Naive B cell (primary cell): Measurements from ENCODE around the gene BLMH. TPM values are rescaled to one million over a fixed set of nuclear protein-coding genes. Genes with fewer than 3 reads are reported as not detected.

Source experiments
- ATAC-seq, 2 donors: fragments of 150-1000 bp; cut with Tn5 transposase; 2 replicates each; pipeline ENCODE4 v1.10.0; 2021; ENCODE audit warnings: low read depth in 2 of 2, mild to moderate bottlenecking in 2 of 2, moderate library complexity in 2 of 2
- DNase-seq: peaks from one replicate; pipeline ENCODE4 v3.0.0; 2022
- H3K27ac Mint-ChIP-seq, 6 donors: one replicate each; pipeline ENCODE4 v1.8.0; 2020 to 2022; ENCODE audit warnings: mild to moderate bottlenecking in 6 of 6, mixed read lengths in 6 of 6, moderate library complexity in 5 of 6, inconsistent platforms in 2 of 6
- H3K27me3 Mint-ChIP-seq, 3 donors: one replicate each; pipeline ENCODE4 v1.8.0; 2021 to 2022; ENCODE audit warnings: mixed read lengths in 3 of 3, mild to moderate bottlenecking in 1 of 3
- H3K36me3 Mint-ChIP-seq, 2 donors: one replicate each; pipeline ENCODE4 v1.8.0; 2020 to 2022; ENCODE audit warnings: mixed read lengths in 2 of 2, inconsistent platforms in 1 of 2, mild to moderate bottlenecking in 1 of 2
- H3K4me1 Mint-ChIP-seq, 3 donors: one replicate each; pipeline ENCODE4 v1.8.0; 2020 to 2022; ENCODE audit warnings: mixed read lengths in 3 of 3, inconsistent platforms in 1 of 3, mild to moderate bottlenecking in 1 of 3, moderate library complexity in 1 of 3
- H3K4me3 Mint-ChIP-seq, 8 donors: one replicate each; pipeline ENCODE4 v1.8.0; 2020 to 2022; ENCODE audit warnings: mild to moderate bottlenecking in 8 of 8, mixed read lengths in 8 of 8, moderate library complexity in 8 of 8, inconsistent platforms in 2 of 8
- H3K9me3 Mint-ChIP-seq, 7 donors: one replicate each; pipeline ENCODE4 v1.8.0; 2020 to 2022; ENCODE audit warnings: mixed read lengths in 7 of 7, mild to moderate bottlenecking in 5 of 7, inconsistent platforms in 2 of 7, moderate library complexity in 1 of 7
- polyA plus RNA-seq, 6 donors: library from polyadenylated mRNA; unstranded; fragments of 300-500 nt; fragmentation: Illumina TruSeq; gene quantifications; one replicate each; pipeline ENCODE4 v1.2.3, GENCODE V29; 2021; ENCODE audit warnings: low read depth in 6 of 6

The BLMH gene
- polyA plus RNA-seq, 6 donors from 2014 or later: 3.8 to 9.1 (median 5.3) TPM; not detected in 1

DNA sequence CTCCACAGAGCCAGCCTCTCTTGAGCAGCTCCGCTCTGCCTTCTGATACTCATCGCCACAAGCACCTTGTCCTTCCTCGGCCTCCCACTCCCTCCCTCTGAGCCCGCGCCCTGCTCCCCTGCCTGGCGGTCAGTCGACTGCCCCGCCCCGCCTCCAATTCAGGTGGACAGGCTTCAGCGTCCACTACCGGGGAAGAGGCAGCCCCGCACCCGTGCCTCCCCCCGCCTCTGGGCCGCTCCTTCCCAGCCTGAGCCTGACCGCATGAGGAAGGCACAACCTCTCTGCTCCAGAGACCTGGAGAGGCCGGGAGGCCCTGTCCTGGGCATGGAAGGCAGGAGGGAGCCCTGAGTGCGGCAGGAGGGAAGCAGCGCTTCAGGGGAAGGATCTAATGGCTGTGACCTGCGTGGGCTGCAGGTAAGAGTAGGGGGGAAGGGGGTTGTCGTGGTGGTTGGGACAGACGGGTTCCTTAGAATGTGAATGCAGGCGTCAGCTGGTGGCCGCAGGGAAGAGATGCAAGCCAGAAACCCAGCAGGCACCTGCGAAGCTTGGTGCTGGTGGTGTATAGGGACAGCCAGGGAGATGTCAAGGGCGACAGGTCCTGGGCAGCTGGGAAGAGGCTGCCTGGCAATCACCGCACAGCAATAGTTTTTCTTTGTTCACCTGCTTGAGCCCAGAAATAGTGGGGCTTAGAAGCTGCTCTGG is 53.2 kb downstream of the BLMH start:
- Mint-ChIP-seq H3K27ac (peak overlapping the region in 1 of 6 donors; percentile 72), H3K36me3 (no peaks in the 10 kb centered on the region), H3K9me3 (peaks cover 0 to 4% (median 0%) of the 10 kb centered on the region in 7 donors), H3K4me1 (peaks cover 15 to 35% (median 25%) of the 10 kb centered on the region in 3 donors), H3K27me3 (peaks cover 50 to 73% (median 62%) of the 10 kb centered on the region in 3 donors), H3K4me3 (peak overlapping the region in 2 of 8 donors; percentile 13 to 59)
- ATAC-seq: no peak
- no peak for DNase-seq

- ATAC-seq: no peak
- Mint-ChIP-seq H3K27ac (peak overlapping the region in 1 of 6 donors; percentile 72), H3K4me1 (peaks cover 15 to 35% (median 25%) of the 10 kb centered on the region in 3 donors), H3K4me3 (peak overlapping the region in 2 of 8 donors; percentile 13 to 59), H3K27me3 (peaks cover 54 to 79% (median 67%) of the 10 kb centered on the region in 3 donors), H3K9me3 (peaks cover 0 to 4% (median 0%) of the 10 kb centered on the region in 7 donors), H3K36me3 (no peaks in the 10 kb centered on the region)
- DNase-seq: no peak
Observed at GRCh38 chr17:30238003-30238344, 53.8 kb downstream of the BLMH start.

DNA sequence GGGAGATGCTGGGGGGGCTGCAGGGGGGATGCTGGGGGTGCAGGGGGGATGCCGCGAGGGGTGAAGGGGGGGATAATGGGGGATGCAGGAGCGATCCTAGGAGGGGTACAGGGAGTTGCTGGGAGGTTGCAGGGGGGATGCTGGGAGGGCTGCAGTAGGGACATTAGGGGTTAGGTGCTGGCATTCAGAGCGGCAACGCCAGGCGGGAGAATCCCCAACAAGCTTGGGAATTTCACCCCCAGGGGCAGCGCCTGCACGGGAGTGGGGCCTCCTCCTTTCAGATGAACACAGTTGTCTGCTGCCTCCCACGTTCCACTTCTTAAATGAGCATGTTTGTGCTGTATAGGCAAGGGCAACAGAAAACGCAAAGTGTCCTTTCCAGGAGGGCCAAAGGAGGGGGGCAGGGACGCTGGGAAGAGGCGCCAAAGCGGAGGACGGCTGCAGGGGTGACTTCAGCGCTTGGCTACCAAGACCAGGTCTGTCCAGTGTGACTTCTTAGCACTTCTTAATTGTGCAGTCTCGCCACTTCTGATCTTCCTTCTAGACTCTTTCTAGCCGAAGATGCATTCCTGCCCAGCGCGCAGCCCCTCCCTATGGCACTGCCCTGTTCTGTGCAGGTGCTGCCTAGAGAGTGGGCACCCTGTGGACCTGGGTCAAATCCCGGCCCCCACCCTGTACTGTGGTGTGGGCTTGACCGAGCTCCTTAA is 54.3 kb downstream of the BLMH start:
- Mint-ChIP-seq H3K27ac (no peak overlapping the region), H3K4me1 (peaks cover 15 to 35% (median 25%) of the 10 kb centered on the region in 3 donors), H3K4me3 (peak overlapping the region in 3 of 8 donors; percentile 6 to 73 (median 57)), H3K9me3 (peaks cover 0 to 4% (median 0%) of the 10 kb centered on the region in 7 donors), H3K36me3 (no peaks in the 10 kb centered on the region), H3K27me3 (peaks cover 59 to 84% (median 72%) of the 10 kb centered on the region in 3 donors)
- ATAC-seq (no peak), DNase-seq (no peak)

GRCh38 chr17:30236766-30237165 is 55.0 kb downstream of the BLMH start:
- peak overlapping the region in 7 of 8 donors; percentile 35 to 78 (median 60) for H3K4me3 Mint-ChIP-seq
- no peak overlapping the region for H3K27ac Mint-ChIP-seq
- peaks cover 15 to 35% (median 25%) of the 10 kb centered on the region in 3 donors for H3K4me1 Mint-ChIP-seq
- no peaks in the 10 kb centered on the region for H3K36me3 Mint-ChIP-seq
- ATAC-seq (no peak), DNase-seq (no peak)
- peaks cover 66 to 91% (median 79%) of the 10 kb centered on the region in 3 donors for H3K27me3 Mint-ChIP-seq
- H3K9me3 Mint-ChIP-seq: peaks cover 0 to 4% (median 0%) of the 10 kb centered on the region in 7 donors

DNA sequence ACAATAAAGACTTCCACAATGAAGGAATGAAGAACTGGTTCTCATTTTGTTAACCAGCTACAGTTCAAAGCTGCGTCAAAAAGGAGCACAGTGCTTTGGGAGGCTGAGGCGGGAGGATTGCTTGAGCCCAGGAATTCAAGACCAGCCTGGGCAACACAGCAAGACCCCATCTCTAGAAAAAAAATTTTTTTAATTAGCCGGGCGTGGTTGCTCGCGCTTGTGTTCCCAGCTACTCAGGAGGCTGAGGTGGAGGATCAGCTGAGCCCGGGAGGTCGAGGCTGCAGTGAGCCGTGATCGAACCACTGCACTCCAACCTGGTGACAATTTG is 55.5 kb downstream of the BLMH start:
- peaks cover 0 to 4% (median 0%) of the 10 kb centered on the region in 7 donors for H3K9me3 Mint-ChIP-seq
- H3K4me1 Mint-ChIP-seq: peaks cover 15 to 35% (median 25%) of the 10 kb centered on the region in 3 donors
- ATAC-seq (no peak), DNase-seq (no peak)
- peak overlapping the region in 1 of 6 donors; percentile 39 for H3K27ac Mint-ChIP-seq
- H3K4me3 Mint-ChIP-seq: peak overlapping the region in 7 of 8 donors; percentile 50 to 86 (median 75)
- H3K36me3 Mint-ChIP-seq: no peaks in the 10 kb centered on the region
- peaks cover 67 to 90% (median 81%) of the 10 kb centered on the region in 3 donors for H3K27me3 Mint-ChIP-seq

GRCh38 chr17:30235386-30236296 is 56.1 kb downstream of the BLMH start, which contains the start of gene SLC6A4:
TSS of gene SLC6A4 (minus strand) at chr17:30235697. CDS start at chr17:30221958, 13,739 bp downstream.
- DNase-seq: no peak
- Mint-ChIP-seq H3K36me3 (no peaks in the 10 kb centered on the region), H3K27me3 (peaks cover 68 to 88% (median 83%) of the 10 kb centered on the region in 3 donors), H3K4me1 (peaks cover 15 to 36% (median 26%) of the 10 kb centered on the region in 3 donors), H3K27ac (peak within 1 kb of the TSS in 2 of 6 donors; percentile 39 to 42), H3K9me3 (peaks cover 0 to 4% (median 0%) of the 10 kb centered on the region in 7 donors), H3K4me3 (peak within 1 kb of the TSS; percentile 54 to 87 (median 75))
- peak in 1 of 2 donors; percentile 12 for ATAC-seq

- Mint-ChIP-seq H3K4me1 (peaks cover 19 to 43% (median 30%) of the 10 kb centered on the region in 3 donors), H3K27ac (peak overlapping the region in 1 of 6 donors; percentile 42)
Observed at GRCh38 chr17:30234964-30235363, 56.8 kb downstream of the BLMH start.

DNA sequence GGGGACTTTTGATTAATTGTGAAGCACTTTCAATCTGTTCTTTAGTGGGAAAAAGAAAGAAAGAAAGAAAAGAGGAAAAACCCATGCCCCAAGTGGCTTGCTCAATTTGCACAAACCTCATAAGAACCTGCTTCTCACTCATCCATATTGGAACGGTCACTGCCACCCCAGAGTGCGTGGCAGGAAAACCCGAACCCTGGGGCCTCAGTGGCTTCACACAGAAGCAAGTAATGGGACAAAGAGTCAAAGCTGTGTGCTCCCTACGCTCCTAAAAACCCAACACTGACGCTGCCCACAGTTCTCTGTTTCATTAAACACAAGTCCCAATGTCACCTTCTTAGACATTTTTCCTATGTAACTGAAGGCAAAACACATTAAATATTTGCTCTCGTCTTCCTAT is 57.4 kb downstream of the BLMH start:
- ATAC-seq (no peak), DNase-seq (no peak)
- no peak overlapping the region for H3K27ac Mint-ChIP-seq
- H3K4me3 Mint-ChIP-seq: peak overlapping the region in 1 of 8 donors; percentile 66
- peaks cover 62 to 83% (median 78%) of the 10 kb centered on the region in 3 donors for H3K27me3 Mint-ChIP-seq
- no peaks in the 10 kb centered on the region for H3K36me3 Mint-ChIP-seq
- H3K4me1 Mint-ChIP-seq: peaks cover 22 to 47% (median 30%) of the 10 kb centered on the region in 3 donors
- no peaks in the 10 kb centered on the region for H3K9me3 Mint-ChIP-seq

More at GRCh38 chr17:30234964-30235363, 56.8 kb downstream of the BLMH start:
- DNase-seq: no peak
- Mint-ChIP-seq H3K27me3 (peaks cover 68 to 90% (median 85%) of the 10 kb centered on the region in 3 donors), H3K4me3 (peak overlapping the region; percentile 49 to 87 (median 72)), H3K9me3 (peaks cover 0 to 2% (median 0%) of the 10 kb centered on the region in 7 donors), H3K36me3 (no peaks in the 10 kb centered on the region)
- no peak for ATAC-seq

- Mint-ChIP-seq H3K27me3 (peaks cover 56 to 79% (median 75%) of the 10 kb centered on the region in 3 donors), H3K4me3 (no peak overlapping the region), H3K27ac (no peak overlapping the region), H3K36me3 (no peaks in the 10 kb centered on the region), H3K9me3 (no peaks in the 10 kb centered on the region), H3K4me1 (peaks cover 18 to 37% (median 27%) of the 10 kb centered on the region in 3 donors)
- DNase-seq (no peak), ATAC-seq (no peak)
Observed at GRCh38 chr17:30232824-30233427, 58.8 kb downstream of the BLMH start.

GRCh38 chr17:30232015-30232823 is 59.5 kb downstream of the BLMH start:
- H3K27ac Mint-ChIP-seq: no peak overlapping the region
- ATAC-seq (no peak), DNase-seq (no peak)
- H3K4me1 Mint-ChIP-seq: peaks cover 15 to 31% (median 21%) of the 10 kb centered on the region in 3 donors
- H3K4me3 Mint-ChIP-seq: peak overlapping the region in 1 of 8 donors; percentile 2
- no peaks in the 10 kb centered on the region for H3K9me3 Mint-ChIP-seq
- no peaks in the 10 kb centered on the region for H3K36me3 Mint-ChIP-seq
- peaks cover 52 to 72% (median 70%) of the 10 kb centered on the region in 3 donors for H3K27me3 Mint-ChIP-seq

DNA sequence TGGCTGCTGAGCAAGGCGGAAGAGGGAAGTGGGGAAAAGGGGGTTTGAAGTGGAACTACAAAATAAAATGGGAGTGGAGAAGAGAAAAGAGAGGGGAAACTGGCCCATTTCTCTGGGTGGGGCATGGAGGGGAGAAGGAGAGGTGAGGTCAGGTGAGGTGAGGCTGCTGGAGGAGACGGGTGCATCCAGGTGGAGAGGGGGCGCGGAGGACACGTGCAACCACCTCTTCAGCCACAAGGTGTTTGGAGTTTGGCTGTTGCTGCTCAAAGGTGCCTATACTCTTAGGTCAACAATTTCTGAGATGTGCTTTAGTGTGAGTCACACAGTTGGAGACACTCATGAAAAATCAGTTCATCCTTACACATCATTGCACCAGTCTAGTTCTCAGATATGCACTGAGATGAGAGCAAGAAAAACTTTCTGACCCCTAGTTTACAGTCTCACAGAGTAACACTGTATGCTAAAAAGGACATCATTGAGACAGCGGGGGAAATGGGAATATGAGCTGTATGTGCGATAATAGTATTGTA is 61.1 kb downstream of the BLMH start:
- Mint-ChIP-seq H3K4me3 (peak overlapping the region in 1 of 8 donors; percentile 29), H3K27me3 (peaks cover 44 to 62% (median 59%) of the 10 kb centered on the region in 3 donors), H3K27ac (peak overlapping the region in 1 of 6 donors; percentile 63), H3K9me3 (no peaks in the 10 kb centered on the region), H3K36me3 (no peaks in the 10 kb centered on the region), H3K4me1 (peaks cover 7 to 20% (median 11%) of the 10 kb centered on the region in 3 donors)
- DNase-seq (no peak), ATAC-seq (no peak)
